ENCODE measurements around the gene HAUS7. TPM values are rescaled to one million over a fixed set of nuclear protein-coding genes. Genes with fewer than 3 reads are reported as not detected.

The HAUS7 gene
- total RNA-seq, 1 experiment from 2014 or later: 59.9 TPM

- no peak for ATAC-seq
- no TSS peak for BruUV-seq (replicated peaks)
- CTCF ChIA-PET: no interaction called here
Observed at GRCh38 chrX:153409414-153410101, 60.8 kb downstream of the HAUS7 start.

GRCh38 chrX:153408871-153409351, 61.5 kb downstream of the HAUS7 start:
- intact Hi-C loops (cut with micrococcal nuclease; ENCODE audit: unreplicated experiment) (no loop called here), in situ Hi-C loops (cut with HindIII; ENCODE audit: low pct_unique_long_range_greater_than_20kb, low sequenced_read_pairs) (no loop called here)
- DNase-seq (ENCODE audit: low read depth, low spot score) (no peak), ATAC-seq (no peak)
- Histone ChIP-seq H3K4me1 (ENCODE audit: control insufficient read depth, insufficient read depth, low read length) (no peaks in the 10 kb centered on the region), H3K9me3 (ENCODE audit: control insufficient read depth, insufficient read depth, low read depth, low read length) (no peaks in the 10 kb centered on the region), H3K27ac (ENCODE audit: low read length) (no peak overlapping the region), H3K36me3 (ENCODE audit: control insufficient read depth, insufficient read depth, low read length) (no peaks in the 10 kb centered on the region), H3K27me3 (ENCODE audit: control insufficient read depth, insufficient read depth, low read length) (no peaks in the 10 kb centered on the region; the same call in 1 of the 2 replicates), H3K4me3 (ENCODE audit: low read depth in 2 of 2, low read length in 2 of 2) (no peak overlapping the region)
- no TSS peak for BruUV-seq (replicated peaks)
- ChIA-PET CTCF (no interaction called here), POLR2A (no interaction called here)
- TF ChIP-seq POLR2AphosphoS5 (IDR thresholded peaks at IDR 0.05; ENCODE audit: low read depth, low read length): no peak
- no peak for TF ChIP-seq REST (IDR thresholded peaks at IDR 0.05; ENCODE audit: insufficient read depth in 1 of 2, low read depth in 2 of 2, low read length in 1 of 2)
- TF ChIP-seq SIN3A (IDR thresholded peaks at IDR 0.05; ENCODE audit: borderline replicate concordance, insufficient read depth, low read depth, low read length): no peak
- no peak for TF ChIP-seq TCF7L2 (IDR thresholded peaks at IDR 0.05; ENCODE audit: low read depth, low read length)
- no peak for TF ChIP-seq CTCF (IDR thresholded peaks at IDR 0.05)

More at GRCh38 chrX:153409414-153410101, 60.8 kb downstream of the HAUS7 start:
- H3K27me3 ChIP-seq (ENCODE audit: control insufficient read depth, insufficient read depth, low read length): no peaks in the 10 kb centered on the region; the same call in 1 of the 2 replicates
- no peak overlapping the region for H3K4me3 ChIP-seq (ENCODE audit: low read depth in 2 of 2, low read length in 2 of 2)
- H3K27ac ChIP-seq (ENCODE audit: low read length): no peak overlapping the region
- in situ Hi-C loops (cut with HindIII; ENCODE audit: low pct_unique_long_range_greater_than_20kb, low sequenced_read_pairs): no loop called here
- POLR2A ChIA-PET: no interaction called here
- no peak for DNase-seq (ENCODE audit: low read depth, low spot score)
- H3K4me1 ChIP-seq (ENCODE audit: control insufficient read depth, insufficient read depth, low read length): no peaks in the 10 kb centered on the region
- no peaks in the 10 kb centered on the region for H3K9me3 ChIP-seq (ENCODE audit: control insufficient read depth, insufficient read depth, low read depth, low read length)
- TF ChIP-seq SIN3A (IDR thresholded peaks at IDR 0.05; ENCODE audit: borderline replicate concordance, insufficient read depth, low read depth, low read length) (no peak), CTCF (IDR thresholded peaks at IDR 0.05) (no peak), TCF7L2 (IDR thresholded peaks at IDR 0.05; ENCODE audit: low read depth, low read length) (no peak), REST (IDR thresholded peaks at IDR 0.05; ENCODE audit: insufficient read depth in 1 of 2, low read depth in 2 of 2, low read length in 1 of 2) (no peak), POLR2AphosphoS5 (IDR thresholded peaks at IDR 0.05; ENCODE audit: low read depth, low read length) (no peak)
- intact Hi-C loops (cut with micrococcal nuclease; ENCODE audit: unreplicated experiment): no loop called here
- H3K36me3 ChIP-seq (ENCODE audit: control insufficient read depth, insufficient read depth, low read length): no peaks in the 10 kb centered on the region
